Upper lobe of left lung (tissue), 4 donors: Measurements from ENCODE around the gene SPATS2.

ENCODE experiments used
- CTCF ChIP-seq, 6 experiments: fragments of 450-650 bp in 4 of 6; fragments of 200-600 bp in 2 of 6; sonication (generic) in 2 of 6; IDR thresholded peaks; one replicate each; pipeline ENCODE4 v1.5.1; 2016 to 2019; ENCODE audit warnings: antibody characterized with exemption in 6 of 6
- EP300 ChIP-seq, 4 donors: sonication (generic); formaldehyde crosslinking; IDR thresholded peaks; one replicate each; pipeline ENCODE4 v1.5.1; 2017; ENCODE audit warnings: antibody characterized with exemption in 4 of 4, control low read depth in 2 of 4
- POLR2A ChIP-seq, 4 donors: fragments of 450-650 bp; IDR thresholded peaks; one replicate each; pipeline ENCODE4 v1.5.1; 2016 to 2017; ENCODE audit warnings: antibody characterized with exemption in 4 of 4, mild to moderate bottlenecking in 2 of 4
- POLR2AphosphoS5 ChIP-seq, 2 donors: sonication (generic); formaldehyde crosslinking; IDR thresholded peaks; one replicate each; pipeline ENCODE4 v1.5.1; 2017; ENCODE audit warnings: antibody characterized with exemption in 2 of 2

- no peak for TF ChIP-seq CTCF (IDR thresholded peaks at IDR 0.05)
- no peak for TF ChIP-seq POLR2A (IDR thresholded peaks at IDR 0.05)
- TF ChIP-seq POLR2AphosphoS5 (IDR thresholded peaks at IDR 0.05) = no peak
- no peak for TF ChIP-seq EP300 (IDR thresholded peaks at IDR 0.05)
Measured at GRCh38 chr12:49389387-49389703, 22.1 kb downstream of the SPATS2 start.
